ENCODE data around the gene MFSD2B.
A peak's percentile ranks its signal among the peaks of the same experiment; 100 is the strongest.

- TF ChIP-seq, protein P1, sequence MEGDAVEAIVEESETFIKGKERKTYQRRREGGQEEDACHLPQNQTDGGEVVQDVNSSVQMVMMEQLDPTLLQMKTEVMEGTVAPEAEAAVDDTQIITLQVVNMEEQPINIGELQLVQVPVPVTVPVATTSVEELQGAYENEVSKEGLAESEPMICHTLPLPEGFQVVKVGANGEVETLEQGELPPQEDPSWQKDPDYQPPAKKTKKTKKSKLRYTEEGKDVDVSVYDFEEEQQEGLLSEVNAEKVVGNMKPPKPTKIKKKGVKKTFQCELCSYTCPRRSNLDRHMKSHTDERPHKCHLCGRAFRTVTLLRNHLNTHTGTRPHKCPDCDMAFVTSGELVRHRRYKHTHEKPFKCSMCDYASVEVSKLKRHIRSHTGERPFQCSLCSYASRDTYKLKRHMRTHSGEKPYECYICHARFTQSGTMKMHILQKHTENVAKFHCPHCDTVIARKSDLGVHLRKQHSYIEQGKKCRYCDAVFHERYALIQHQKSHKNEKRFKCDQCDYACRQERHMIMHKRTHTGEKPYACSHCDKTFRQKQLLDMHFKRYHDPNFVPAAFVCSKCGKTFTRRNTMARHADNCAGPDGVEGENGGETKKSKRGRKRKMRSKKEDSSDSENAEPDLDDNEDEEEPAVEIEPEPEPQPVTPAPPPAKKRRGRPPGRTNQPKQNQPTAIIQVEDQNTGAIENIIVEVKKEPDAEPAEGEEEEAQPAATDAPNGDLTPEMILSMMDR (IDR thresholded peaks at IDR 0.05), result no peak
- TF ChIP-seq POLR2AphosphoS5 (IDR thresholded peaks at IDR 0.05), result peak; percentile 78 to 86 (median 82)
- TF ChIP-seq POLR2A (IDR thresholded peaks at IDR 0.05), result peak; percentile 80
Observed at GRCh38 chr2:24046930-24047702, 37.2 kb downstream of the MFSD2B start, which contains the start of gene WDCP.

All from transverse colon (tissue), 4 donors.